ENCODE measurements around the gene HYCC2. TPM values are rescaled to one million over a fixed set of nuclear protein-coding genes. Genes with fewer than 3 reads are reported as not detected.

HYCC2 gene
- polyA plus RNA-seq, 1 experiment, result 6.1 TPM

DNA sequence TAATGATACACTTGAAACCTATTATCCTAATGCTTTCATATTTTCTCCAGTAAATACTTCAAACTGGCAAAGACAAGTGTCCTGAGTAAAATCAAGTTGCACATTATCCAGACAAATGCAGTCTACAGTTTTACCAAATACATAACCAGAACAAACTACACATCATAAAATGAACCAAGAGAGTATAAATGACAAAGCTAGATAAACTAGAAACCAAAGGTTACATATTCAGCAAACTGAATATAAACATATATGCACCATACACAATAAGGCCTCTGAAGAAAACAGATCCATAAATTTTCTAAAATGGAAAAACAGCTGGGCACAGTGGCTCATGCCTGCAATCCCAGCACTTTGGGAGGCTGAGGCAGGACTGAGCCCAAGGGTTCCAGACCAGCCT, 47.0 kb downstream of the HYCC2 start:
- H3K9me3 ChIP-seq (ENCODE audit: control insufficient read depth, insufficient read depth, low read length), result 0 out of 2 replicates have a peak, but pooled peaks cover 2% of the 10 kb centered on the region
- CTCF ChIA-PET, result interaction anchor here (0.5 to 1.6 kb wide), 3 partner anchors 44 to 1112 kb away, joined by 3 to 4 read pairs (median 4); no protein-coding TSS in a partner anchor
- no peaks in the 10 kb centered on the region for H3K27me3 ChIP-seq (ENCODE audit: control insufficient read depth, insufficient read depth, low read length)
- DNase-seq (ENCODE audit: low read depth, low spot score), result no peak
- TF ChIP-seq, protein P1, sequence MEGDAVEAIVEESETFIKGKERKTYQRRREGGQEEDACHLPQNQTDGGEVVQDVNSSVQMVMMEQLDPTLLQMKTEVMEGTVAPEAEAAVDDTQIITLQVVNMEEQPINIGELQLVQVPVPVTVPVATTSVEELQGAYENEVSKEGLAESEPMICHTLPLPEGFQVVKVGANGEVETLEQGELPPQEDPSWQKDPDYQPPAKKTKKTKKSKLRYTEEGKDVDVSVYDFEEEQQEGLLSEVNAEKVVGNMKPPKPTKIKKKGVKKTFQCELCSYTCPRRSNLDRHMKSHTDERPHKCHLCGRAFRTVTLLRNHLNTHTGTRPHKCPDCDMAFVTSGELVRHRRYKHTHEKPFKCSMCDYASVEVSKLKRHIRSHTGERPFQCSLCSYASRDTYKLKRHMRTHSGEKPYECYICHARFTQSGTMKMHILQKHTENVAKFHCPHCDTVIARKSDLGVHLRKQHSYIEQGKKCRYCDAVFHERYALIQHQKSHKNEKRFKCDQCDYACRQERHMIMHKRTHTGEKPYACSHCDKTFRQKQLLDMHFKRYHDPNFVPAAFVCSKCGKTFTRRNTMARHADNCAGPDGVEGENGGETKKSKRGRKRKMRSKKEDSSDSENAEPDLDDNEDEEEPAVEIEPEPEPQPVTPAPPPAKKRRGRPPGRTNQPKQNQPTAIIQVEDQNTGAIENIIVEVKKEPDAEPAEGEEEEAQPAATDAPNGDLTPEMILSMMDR (IDR thresholded peaks at IDR 0.05; ENCODE audit: low read depth, low read length), result no peak
- POLR2A ChIA-PET, result interaction anchor here (0.6 kb wide), 1 partner anchor 52 kb away, joined by 3 read pairs; no protein-coding TSS in a partner anchor
- H3K27ac ChIP-seq (ENCODE audit: low read depth, low read length), result no peak overlapping the region
- H3K4me3 ChIP-seq (ENCODE audit: low read depth, low read length), result no peak overlapping the region

DNA sequence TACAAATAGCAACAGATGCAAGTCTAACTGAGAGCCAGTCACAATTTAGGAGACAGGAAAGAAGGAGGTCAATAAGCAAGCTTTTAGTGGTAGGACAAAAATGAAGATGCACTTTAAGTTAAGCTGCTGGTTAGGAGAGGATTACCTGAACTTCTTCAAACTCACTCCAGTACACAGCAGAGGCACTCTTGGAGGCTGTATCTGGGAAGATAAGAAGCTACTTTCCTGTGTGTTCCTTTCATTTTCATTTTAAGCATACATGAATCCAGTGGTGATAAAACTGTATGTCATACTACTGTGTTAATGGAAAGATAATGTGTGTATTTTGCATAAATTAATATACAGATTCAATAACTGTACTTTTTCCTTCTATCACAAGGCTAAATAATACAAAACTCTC, 49.6 kb downstream of the HYCC2 start:
- no peak overlapping the region for H3K27ac ChIP-seq (ENCODE audit: low read depth, low read length)
- ChIA-PET CTCF (no interaction called here), POLR2A (no interaction called here)
- no peak for DNase-seq (ENCODE audit: low read depth, low spot score)
- H3K4me3 ChIP-seq (ENCODE audit: low read depth, low read length), result no peak overlapping the region
- TF ChIP-seq, protein P1 (IDR thresholded peaks at IDR 0.05; ENCODE audit: low read depth, low read length), result no peak
- no peaks in the 10 kb centered on the region for H3K27me3 ChIP-seq (ENCODE audit: control insufficient read depth, insufficient read depth, low read length)
- 0 out of 2 replicates have a peak, but pooled peaks cover 2% of the 10 kb centered on the region for H3K9me3 ChIP-seq (ENCODE audit: control insufficient read depth, insufficient read depth, low read length)

Small RNAs within 50 kb of the gene (small RNA-seq; reads per million reads assigned to genes)
- gene RNU6-1206P (ENCODE audit: insufficient read length, low read depth), result not detected

Other genes with a start within 250 kb of the HYCC2 start
- 66.0 and 103 TPM in 2 replicates for gene CLK1, start 207.0 kb downstream of the HYCC2 start, polyA plus RNA-seq (2011; rRNA removed)
- gene PPIL3, start 182.6 kb downstream of the HYCC2 start, polyA plus RNA-seq (2011; rRNA removed), result 31.0 and 40.8 TPM in 2 replicates
- 36.6 and 38.7 TPM in 2 replicates for gene NIF3L1, start 182.3 kb downstream of the HYCC2 start, polyA plus RNA-seq (2011; rRNA removed)
- gene ORC2, start 108.0 kb downstream of the HYCC2 start, polyA plus RNA-seq (2011; rRNA removed), result 4.7 and 4.9 TPM in 2 replicates
- 90.9 and 121 TPM in 2 replicates for gene NDUFB3, start 330 bp upstream of the HYCC2 start, polyA plus RNA-seq (2011; rRNA removed)
- gene CFLAR, start 44.5 kb upstream of the HYCC2 start, polyA plus RNA-seq (2011; rRNA removed), result 32.7 and 36.3 TPM in 2 replicates
- 1.5 and 2.6 TPM in 2 replicates for gene CASP10, start 111.5 kb upstream of the HYCC2 start, polyA plus RNA-seq (2011; rRNA removed)
- gene CASP8, start 188.9 kb upstream of the HYCC2 start, polyA plus RNA-seq (2011; rRNA removed), result 17.4 and 20.8 TPM in 2 replicates